ENCODE results near the gene NUCKS1. TPM values are rescaled to one million over a fixed set of nuclear protein-coding genes. Genes with fewer than 3 reads are reported as not detected.

The NUCKS1 gene
- polyA plus RNA-seq, 1 donor from 2014 or later, result 134 TPM

DNA sequence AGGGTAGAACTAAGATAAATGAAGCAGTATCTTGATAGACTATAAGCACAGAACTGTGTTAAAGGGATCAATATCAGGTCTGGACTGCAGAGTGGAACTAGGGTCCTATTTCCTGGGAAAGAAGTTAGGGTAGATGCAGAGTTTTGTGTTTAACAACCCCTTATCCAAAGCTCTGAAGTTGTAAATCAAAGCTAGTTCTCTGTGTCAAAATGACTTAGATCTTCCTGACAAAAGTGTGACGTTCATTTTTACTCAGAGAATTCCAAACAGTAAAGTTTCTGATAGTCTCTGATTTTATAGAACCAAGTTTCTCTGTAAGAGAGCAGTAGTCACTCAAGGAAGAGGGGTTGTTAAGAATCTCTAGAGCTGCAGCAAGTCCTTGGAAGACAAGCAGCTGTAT, 8.3 kb downstream of the NUCKS1 start:
- Histone ChIP-seq H2AFZ (ENCODE audit: low read depth, low read length) (no peak overlapping the region), H3K9me2 (ENCODE audit: insufficient read depth, low read length) (no peaks in the 10 kb centered on the region), H3F3A (ENCODE audit: insufficient read depth, low read length, poor library complexity, severe bottlenecking) (no peaks in the 10 kb centered on the region), H3K9me3 (ENCODE audit: low read length) (no peaks in the 10 kb centered on the region), H3K79me2 (replicated peaks; ENCODE audit: insufficient read depth, low read length) (peaks cover 90% of the 10 kb centered on the region), H3K9ac (ENCODE audit: low read length) (no peak overlapping the region), H3K36me3 (ENCODE audit: insufficient read depth, low read length) (no peaks in the 10 kb centered on the region), H4K20me1 (ENCODE audit: insufficient read depth) (peaks cover 3% of the 10 kb centered on the region), H3K4me2 (ENCODE audit: low read length) (no peak overlapping the region), H3K4me3 (ENCODE audit: low read length) (no peak overlapping the region), H3K27ac (ENCODE audit: low read length) (no peak overlapping the region), H3K27me3 (ENCODE audit: insufficient read depth, low read depth, low read length) (no peaks in the 10 kb centered on the region)
- TF ChIP-seq, protein P1, sequence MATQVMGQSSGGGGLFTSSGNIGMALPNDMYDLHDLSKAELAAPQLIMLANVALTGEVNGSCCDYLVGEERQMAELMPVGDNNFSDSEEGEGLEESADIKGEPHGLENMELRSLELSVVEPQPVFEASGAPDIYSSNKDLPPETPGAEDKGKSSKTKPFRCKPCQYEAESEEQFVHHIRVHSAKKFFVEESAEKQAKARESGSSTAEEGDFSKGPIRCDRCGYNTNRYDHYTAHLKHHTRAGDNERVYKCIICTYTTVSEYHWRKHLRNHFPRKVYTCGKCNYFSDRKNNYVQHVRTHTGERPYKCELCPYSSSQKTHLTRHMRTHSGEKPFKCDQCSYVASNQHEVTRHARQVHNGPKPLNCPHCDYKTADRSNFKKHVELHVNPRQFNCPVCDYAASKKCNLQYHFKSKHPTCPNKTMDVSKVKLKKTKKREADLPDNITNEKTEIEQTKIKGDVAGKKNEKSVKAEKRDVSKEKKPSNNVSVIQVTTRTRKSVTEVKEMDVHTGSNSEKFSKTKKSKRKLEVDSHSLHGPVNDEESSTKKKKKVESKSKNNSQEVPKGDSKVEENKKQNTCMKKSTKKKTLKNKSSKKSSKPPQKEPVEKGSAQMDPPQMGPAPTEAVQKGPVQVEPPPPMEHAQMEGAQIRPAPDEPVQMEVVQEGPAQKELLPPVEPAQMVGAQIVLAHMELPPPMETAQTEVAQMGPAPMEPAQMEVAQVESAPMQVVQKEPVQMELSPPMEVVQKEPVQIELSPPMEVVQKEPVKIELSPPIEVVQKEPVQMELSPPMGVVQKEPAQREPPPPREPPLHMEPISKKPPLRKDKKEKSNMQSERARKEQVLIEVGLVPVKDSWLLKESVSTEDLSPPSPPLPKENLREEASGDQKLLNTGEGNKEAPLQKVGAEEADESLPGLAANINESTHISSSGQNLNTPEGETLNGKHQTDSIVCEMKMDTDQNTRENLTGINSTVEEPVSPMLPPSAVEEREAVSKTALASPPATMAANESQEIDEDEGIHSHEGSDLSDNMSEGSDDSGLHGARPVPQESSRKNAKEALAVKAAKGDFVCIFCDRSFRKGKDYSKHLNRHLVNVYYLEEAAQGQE (IDR thresholded peaks at IDR 0.05; ENCODE audit: borderline replicate concordance), result no peak
- TF ChIP-seq EZH2 (IDR thresholded peaks at IDR 0.05; ENCODE audit: borderline replicate concordance, insufficient read depth, low read length, poor library complexity, severe bottlenecking) (no peak), TAF1 (IDR thresholded peaks at IDR 0.05; ENCODE audit: low read depth) (no peak), MXI1 (conservative IDR thresholded peaks at IDR 0.05; ENCODE audit: poor library complexity, severe bottlenecking) (no peak), RAD21 (conservative IDR thresholded peaks at IDR 0.05) (no peak), CTCF (IDR thresholded peaks at IDR 0.05; ENCODE audit: poor library complexity, severe bottlenecking) (no peak), EP300 (conservative IDR thresholded peaks at IDR 0.05; ENCODE audit: poor library complexity, severe bottlenecking) (no peak), SMC3 (conservative IDR thresholded peaks at IDR 0.05; ENCODE audit: poor library complexity) (no peak), POLR2AphosphoS5 (IDR thresholded peaks at IDR 0.05) (no peak)

DNA sequence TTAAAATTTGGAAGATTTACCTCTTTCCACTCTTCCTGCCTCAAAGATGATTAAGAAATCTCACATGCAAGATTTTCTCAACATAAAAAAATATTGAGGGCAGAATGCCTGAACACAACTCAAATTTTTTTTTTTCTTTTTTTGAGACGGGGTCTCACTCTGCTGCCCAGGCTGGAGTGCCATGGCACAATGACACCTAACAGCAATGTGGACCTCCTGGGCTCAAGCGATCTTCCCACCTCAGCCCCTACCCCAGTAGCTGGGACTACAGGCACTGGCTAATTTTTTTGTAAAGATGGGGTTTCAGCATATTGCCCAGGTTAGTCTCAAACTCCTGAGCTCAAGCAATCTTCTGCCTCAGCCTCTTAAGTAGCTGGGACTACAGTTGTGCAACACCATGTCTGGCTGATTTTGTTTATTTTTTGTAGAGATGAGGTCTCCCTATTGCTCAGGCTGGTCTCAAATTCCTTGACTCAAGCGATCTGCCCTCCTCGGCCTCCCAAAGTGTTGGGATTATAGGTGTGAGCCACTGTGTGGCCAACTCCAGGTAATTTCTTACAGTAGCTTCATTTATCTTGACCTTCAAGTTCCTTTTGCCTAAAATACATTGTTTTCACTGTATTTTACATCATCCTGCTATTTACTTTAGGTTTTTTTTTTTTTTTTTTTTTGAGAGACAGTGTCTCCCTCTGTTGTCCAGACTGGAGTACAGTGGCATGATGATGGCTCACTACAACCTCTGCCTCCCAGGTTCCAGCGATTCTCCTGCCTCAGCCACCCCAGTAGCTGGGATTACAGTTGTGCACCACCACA, 10.4 kb downstream of the NUCKS1 start:
- Histone ChIP-seq H3K4me3 (ENCODE audit: low read length) (no peak overlapping the region), H3F3A (ENCODE audit: insufficient read depth, low read length, poor library complexity, severe bottlenecking) (no peaks in the 10 kb centered on the region), H3K9me3 (ENCODE audit: low read length) (no peaks in the 10 kb centered on the region), H2AFZ (ENCODE audit: low read depth, low read length) (no peak overlapping the region), H3K9me2 (ENCODE audit: insufficient read depth, low read length) (no peaks in the 10 kb centered on the region), H3K27me3 (ENCODE audit: insufficient read depth, low read depth, low read length) (no peaks in the 10 kb centered on the region), H3K9ac (ENCODE audit: low read length) (no peak overlapping the region), H3K4me2 (ENCODE audit: low read length) (no peak overlapping the region), H3K79me2 (replicated peaks; ENCODE audit: insufficient read depth, low read length) (peaks cover 90% of the 10 kb centered on the region), H4K20me1 (ENCODE audit: insufficient read depth) (no peaks in the 10 kb centered on the region), H3K36me3 (ENCODE audit: insufficient read depth, low read length) (no peaks in the 10 kb centered on the region), H3K27ac (ENCODE audit: low read length) (no peak overlapping the region)
- TF ChIP-seq SMC3 (conservative IDR thresholded peaks at IDR 0.05; ENCODE audit: poor library complexity) (no peak), CTCF (IDR thresholded peaks at IDR 0.05; ENCODE audit: poor library complexity, severe bottlenecking) (no peak), TAF1 (IDR thresholded peaks at IDR 0.05; ENCODE audit: low read depth) (no peak), RAD21 (conservative IDR thresholded peaks at IDR 0.05) (no peak), MXI1 (conservative IDR thresholded peaks at IDR 0.05; ENCODE audit: poor library complexity, severe bottlenecking) (no peak), EZH2 (IDR thresholded peaks at IDR 0.05; ENCODE audit: borderline replicate concordance, insufficient read depth, low read length, poor library complexity, severe bottlenecking) (no peak), POLR2AphosphoS5 (IDR thresholded peaks at IDR 0.05) (no peak), EP300 (conservative IDR thresholded peaks at IDR 0.05; ENCODE audit: poor library complexity, severe bottlenecking) (no peak)
- TF ChIP-seq, protein P1 (IDR thresholded peaks at IDR 0.05; ENCODE audit: borderline replicate concordance), result no peak

All from neural cell (in vitro differentiated cells).